ENCODE data around the gene SH2D4B.

GRCh38 chr10:80614576-80615416, 77.1 kb downstream of the SH2D4B start:
- no peak for TF ChIP-seq EZH2phosphoT487 (IDR thresholded peaks at IDR 0.05; ENCODE audit: borderline replicate concordance, low read depth, low read length)
- TF ChIP-seq, protein P1, sequence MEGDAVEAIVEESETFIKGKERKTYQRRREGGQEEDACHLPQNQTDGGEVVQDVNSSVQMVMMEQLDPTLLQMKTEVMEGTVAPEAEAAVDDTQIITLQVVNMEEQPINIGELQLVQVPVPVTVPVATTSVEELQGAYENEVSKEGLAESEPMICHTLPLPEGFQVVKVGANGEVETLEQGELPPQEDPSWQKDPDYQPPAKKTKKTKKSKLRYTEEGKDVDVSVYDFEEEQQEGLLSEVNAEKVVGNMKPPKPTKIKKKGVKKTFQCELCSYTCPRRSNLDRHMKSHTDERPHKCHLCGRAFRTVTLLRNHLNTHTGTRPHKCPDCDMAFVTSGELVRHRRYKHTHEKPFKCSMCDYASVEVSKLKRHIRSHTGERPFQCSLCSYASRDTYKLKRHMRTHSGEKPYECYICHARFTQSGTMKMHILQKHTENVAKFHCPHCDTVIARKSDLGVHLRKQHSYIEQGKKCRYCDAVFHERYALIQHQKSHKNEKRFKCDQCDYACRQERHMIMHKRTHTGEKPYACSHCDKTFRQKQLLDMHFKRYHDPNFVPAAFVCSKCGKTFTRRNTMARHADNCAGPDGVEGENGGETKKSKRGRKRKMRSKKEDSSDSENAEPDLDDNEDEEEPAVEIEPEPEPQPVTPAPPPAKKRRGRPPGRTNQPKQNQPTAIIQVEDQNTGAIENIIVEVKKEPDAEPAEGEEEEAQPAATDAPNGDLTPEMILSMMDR (conservative IDR thresholded peaks at IDR 0.05; ENCODE audit: low read length), result no peak

All from OCI-LY7 (cell line).